Transverse colon (tissue), 3 donors: ENCODE measurements around the gene STK10.

Experiments
- EP300 ChIP-seq: sonication (generic); formaldehyde crosslinking; IDR thresholded peaks from one replicate; pipeline ENCODE4 v1.6.1; 2017; ENCODE audit warnings: antibody characterized with exemption, low read depth
- TF ChIP-seq, protein P1 (sequence below), 5 experiments: fragments of 200-600 bp in 3 of 5; fragments of 450-650 bp in 2 of 5; sonication (generic) in 3 of 5; IDR thresholded peaks; 1 replicate in 2 of 5; 2 replicates in 3 of 5; pipeline ENCODE4 v1.5.1; 2016 to 2017; ENCODE audit warnings: antibody characterized with exemption in 5 of 5, inconsistent platforms in 3 of 5, mild to moderate bottlenecking in 2 of 5, moderate library complexity in 1 of 5

DNA sequence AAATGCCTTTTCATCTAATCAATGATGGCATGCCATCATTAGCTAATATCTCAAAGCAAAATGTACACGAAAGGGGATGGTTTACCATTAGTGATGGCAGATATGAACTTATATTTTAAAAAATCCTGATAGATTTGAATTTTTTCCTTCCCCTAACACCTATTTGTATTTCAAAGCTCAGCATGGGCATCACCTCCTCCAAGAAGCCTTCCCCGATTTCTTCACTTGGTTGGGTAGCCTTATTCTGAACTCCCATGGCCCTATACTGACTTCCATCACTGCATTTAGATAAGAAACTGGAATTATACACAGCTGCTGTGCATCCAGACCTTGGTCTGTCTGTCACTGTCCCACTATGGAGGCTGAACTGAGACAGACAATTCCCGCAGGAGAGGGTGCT, 132.0 kb downstream of the STK10 start:
- TF ChIP-seq, protein P1, sequence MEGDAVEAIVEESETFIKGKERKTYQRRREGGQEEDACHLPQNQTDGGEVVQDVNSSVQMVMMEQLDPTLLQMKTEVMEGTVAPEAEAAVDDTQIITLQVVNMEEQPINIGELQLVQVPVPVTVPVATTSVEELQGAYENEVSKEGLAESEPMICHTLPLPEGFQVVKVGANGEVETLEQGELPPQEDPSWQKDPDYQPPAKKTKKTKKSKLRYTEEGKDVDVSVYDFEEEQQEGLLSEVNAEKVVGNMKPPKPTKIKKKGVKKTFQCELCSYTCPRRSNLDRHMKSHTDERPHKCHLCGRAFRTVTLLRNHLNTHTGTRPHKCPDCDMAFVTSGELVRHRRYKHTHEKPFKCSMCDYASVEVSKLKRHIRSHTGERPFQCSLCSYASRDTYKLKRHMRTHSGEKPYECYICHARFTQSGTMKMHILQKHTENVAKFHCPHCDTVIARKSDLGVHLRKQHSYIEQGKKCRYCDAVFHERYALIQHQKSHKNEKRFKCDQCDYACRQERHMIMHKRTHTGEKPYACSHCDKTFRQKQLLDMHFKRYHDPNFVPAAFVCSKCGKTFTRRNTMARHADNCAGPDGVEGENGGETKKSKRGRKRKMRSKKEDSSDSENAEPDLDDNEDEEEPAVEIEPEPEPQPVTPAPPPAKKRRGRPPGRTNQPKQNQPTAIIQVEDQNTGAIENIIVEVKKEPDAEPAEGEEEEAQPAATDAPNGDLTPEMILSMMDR (IDR thresholded peaks at IDR 0.05), result no peak
- TF ChIP-seq EP300, result no peak
